ENCODE data around the gene ZBTB46.

Gene ZBTB46

GRCh38 chr20:63772781-63773518 lies 58.1 kb downstream of the ZBTB46 start:
- H3K27ac ChIP-seq (ENCODE audit: low read depth, low read length): no peak overlapping the region
- no peaks in the 10 kb centered on the region for H3K9me3 ChIP-seq (ENCODE audit: control insufficient read depth, insufficient read depth, low read length)
- H3K9ac ChIP-seq (ENCODE audit: low read depth, low read length): no peak overlapping the region
- H3K4me3 ChIP-seq (ENCODE audit: low read depth, low read length): no peak overlapping the region
- no peaks in the 10 kb centered on the region for H3K27me3 ChIP-seq (ENCODE audit: control insufficient read depth, insufficient read depth, low read length)
- H3K36me3 ChIP-seq (ENCODE audit: control insufficient read depth, insufficient read depth, low read length): peaks cover 6% of the 10 kb centered on the region; the same call in 1 of the 2 replicates
- peaks cover 5% of the 10 kb centered on the region for H3K4me1 ChIP-seq (ENCODE audit: control insufficient read depth, insufficient read depth, low read length)

DNA sequence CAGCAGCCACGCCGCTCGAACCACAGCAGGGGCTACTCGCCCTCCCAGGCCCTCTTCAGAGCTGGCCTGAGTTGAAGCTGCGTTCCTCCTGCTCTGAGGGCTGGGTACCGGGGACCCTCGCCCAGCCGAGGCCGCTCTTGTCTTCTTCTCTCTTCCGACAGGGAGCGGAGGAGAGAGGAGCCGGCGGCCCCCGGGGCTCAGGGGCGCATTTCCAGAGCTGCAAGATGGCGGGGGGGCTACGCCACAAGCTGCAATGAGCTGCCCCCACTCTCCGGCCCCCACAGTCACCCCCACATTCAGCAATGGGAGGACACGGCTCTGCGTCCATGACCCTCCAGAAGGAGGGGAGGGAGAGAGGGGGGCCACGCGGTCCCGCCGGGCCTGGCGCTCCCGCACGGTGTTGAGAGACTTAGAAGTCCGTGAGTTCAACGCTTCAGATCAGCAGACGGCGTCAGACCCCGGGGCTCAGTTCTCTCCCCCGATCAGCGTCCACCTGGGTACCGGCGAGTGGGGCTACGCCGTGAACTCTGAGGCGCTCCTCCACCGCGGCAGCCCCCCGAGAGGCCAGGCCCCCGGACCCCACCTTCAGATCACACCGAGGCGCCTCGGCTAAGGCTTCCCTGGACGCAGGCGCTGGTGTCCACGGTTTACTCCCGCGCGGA lies 59.9 kb downstream of the ZBTB46 start:
- Histone ChIP-seq H3K4me1 (ENCODE audit: control insufficient read depth, insufficient read depth, low read length) (peaks cover 5% of the 10 kb centered on the region), H3K9ac (ENCODE audit: low read depth, low read length) (no peak overlapping the region), H3K4me3 (ENCODE audit: low read depth, low read length) (no peak overlapping the region), H3K9me3 (ENCODE audit: control insufficient read depth, insufficient read depth, low read length) (no peaks in the 10 kb centered on the region), H3K36me3 (ENCODE audit: control insufficient read depth, insufficient read depth, low read length) (peaks cover 12% of the 10 kb centered on the region), H3K27me3 (ENCODE audit: control insufficient read depth, insufficient read depth, low read length) (no peaks in the 10 kb centered on the region), H3K27ac (ENCODE audit: low read depth, low read length) (no peak overlapping the region)

DNA sequence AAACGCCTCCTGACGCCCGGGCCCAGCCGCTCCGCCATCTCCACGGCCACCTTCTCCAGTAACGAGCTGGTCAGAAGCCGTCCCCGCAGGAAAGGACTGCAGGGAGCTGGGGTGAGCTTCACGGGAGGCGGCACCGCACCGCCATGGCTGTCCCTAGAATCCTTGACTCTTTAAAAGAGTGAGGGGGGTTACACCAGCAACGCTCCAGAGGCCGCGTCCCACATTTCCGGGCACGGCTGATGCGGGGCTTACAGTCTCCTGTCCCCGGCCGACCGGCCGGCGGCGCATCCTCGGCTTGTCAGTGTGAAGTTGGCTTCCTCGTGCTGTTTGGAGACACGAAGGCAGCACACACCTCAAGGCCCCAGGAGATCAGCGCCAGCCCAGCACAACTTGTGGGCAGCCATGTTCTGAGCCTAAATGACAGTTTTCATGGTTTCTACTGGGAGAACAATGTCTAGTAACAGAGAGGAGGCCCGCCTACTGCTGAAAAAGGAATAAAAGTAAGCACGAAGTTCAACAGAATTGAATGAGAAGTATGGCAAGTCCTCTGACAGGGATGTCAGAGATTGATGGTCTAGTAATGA lies 61.1 kb downstream of the ZBTB46 start:
- Histone ChIP-seq H3K27me3 (ENCODE audit: control insufficient read depth, insufficient read depth, low read length) (no peaks in the 10 kb centered on the region), H3K4me1 (ENCODE audit: control insufficient read depth, insufficient read depth, low read length) (no peaks in the 10 kb centered on the region), H3K27ac (ENCODE audit: low read depth, low read length) (no peak overlapping the region), H3K9me3 (ENCODE audit: control insufficient read depth, insufficient read depth, low read length) (no peaks in the 10 kb centered on the region), H3K9ac (ENCODE audit: low read depth, low read length) (no peak overlapping the region), H3K4me3 (ENCODE audit: low read depth, low read length) (no peak overlapping the region), H3K36me3 (ENCODE audit: control insufficient read depth, insufficient read depth, low read length) (peaks cover 14% of the 10 kb centered on the region)

- Histone ChIP-seq H3K4me1 (ENCODE audit: control insufficient read depth, insufficient read depth, low read length) (no peaks in the 10 kb centered on the region), H3K36me3 (ENCODE audit: control insufficient read depth, insufficient read depth, low read length) (peaks cover 15% of the 10 kb centered on the region), H3K27ac (ENCODE audit: low read depth, low read length) (no peak overlapping the region), H3K9ac (ENCODE audit: low read depth, low read length) (no peak overlapping the region), H3K4me3 (ENCODE audit: low read depth, low read length) (no peak overlapping the region), H3K27me3 (ENCODE audit: control insufficient read depth, insufficient read depth, low read length) (no peaks in the 10 kb centered on the region), H3K9me3 (ENCODE audit: control insufficient read depth, insufficient read depth, low read length) (no peaks in the 10 kb centered on the region)
Observed at GRCh38 chr20:63768591-63769515, 62.2 kb downstream of the ZBTB46 start.

DNA sequence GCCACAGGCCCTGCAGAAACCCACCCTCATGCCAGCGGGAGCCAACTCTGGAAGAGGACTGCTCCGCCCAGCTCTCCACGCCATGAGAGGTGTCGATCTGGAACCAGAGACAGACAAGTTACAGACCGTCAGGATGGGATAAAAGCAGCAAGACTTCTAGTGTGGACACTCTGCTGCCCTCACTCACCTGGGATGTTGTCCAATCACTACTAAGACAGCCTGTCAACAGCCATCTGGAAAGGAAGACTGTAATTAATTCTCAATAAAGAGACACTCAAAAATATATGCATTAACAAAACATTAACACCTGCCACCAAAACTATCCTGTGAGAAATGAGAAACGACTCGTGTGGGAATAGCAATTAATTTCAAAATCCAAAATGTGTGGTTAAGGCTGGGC lies 63.2 kb downstream of the ZBTB46 start:
- H3K9ac ChIP-seq (ENCODE audit: low read depth, low read length): no peak overlapping the region
- H3K4me1 ChIP-seq (ENCODE audit: control insufficient read depth, insufficient read depth, low read length): no peaks in the 10 kb centered on the region
- H3K9me3 ChIP-seq (ENCODE audit: control insufficient read depth, insufficient read depth, low read length): no peaks in the 10 kb centered on the region
- no peak overlapping the region for H3K4me3 ChIP-seq (ENCODE audit: low read depth, low read length)
- no peak overlapping the region for H3K27ac ChIP-seq (ENCODE audit: low read depth, low read length)
- peaks cover 15% of the 10 kb centered on the region for H3K36me3 ChIP-seq (ENCODE audit: control insufficient read depth, insufficient read depth, low read length)
- no peaks in the 10 kb centered on the region for H3K27me3 ChIP-seq (ENCODE audit: control insufficient read depth, insufficient read depth, low read length)

DNA sequence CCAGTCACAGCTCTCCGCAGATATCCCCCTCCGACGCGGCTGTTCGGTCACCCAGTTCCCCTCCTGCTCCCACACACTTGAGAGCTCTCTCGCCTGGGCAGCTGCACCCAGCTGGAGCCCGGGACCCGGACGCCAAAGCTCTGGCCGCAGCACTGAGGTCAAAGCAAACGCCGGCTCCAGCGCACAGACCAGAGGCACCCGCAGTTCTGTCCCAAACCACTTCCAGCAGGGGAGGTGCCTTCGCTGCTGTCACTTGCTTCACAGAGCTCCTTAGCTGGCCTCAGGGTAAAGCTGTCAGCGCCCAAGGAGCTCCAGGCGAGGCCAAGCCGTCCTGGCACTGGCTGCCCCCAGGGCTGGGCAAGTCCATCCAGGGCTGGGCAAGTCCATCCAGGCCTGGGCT lies 63.6 kb downstream of the ZBTB46 start:
- H3K27me3 ChIP-seq (ENCODE audit: control insufficient read depth, insufficient read depth, low read length): no peaks in the 10 kb centered on the region

DNA sequence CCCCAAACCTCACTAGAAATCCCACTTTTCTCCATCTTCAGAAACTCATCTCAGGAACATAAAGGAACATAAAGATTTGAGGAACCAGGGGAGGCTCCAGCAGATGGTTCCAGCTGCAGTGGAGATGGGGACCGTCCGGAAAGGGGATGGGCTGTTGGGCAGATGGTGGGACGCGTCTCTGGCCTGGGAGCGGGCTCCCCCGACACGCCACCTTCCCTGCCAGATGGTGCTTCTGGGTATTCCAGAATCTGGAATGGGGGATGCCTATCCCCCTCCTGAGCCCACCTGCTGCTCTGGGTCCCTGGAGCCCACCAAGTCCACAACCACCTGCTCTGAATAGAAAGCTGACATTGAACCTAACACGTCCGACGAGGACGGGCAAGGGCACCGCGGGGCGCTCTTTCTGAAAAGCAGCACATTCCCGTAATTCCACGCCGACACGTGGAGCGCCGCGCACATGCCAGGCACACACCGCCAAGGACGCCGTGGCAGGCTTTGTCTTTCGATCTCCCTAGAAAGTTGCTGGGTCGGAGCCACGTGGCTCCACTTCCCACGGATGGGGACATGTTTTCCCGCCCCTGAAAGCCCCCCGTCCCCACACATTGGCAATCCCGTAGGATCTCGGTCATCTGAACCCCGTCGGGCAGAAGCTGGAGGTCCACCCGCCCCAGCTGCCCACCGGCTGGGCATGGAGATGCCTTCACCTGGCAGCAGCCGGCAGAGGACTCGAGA lies 64.2 kb downstream of the ZBTB46 start:
- Histone ChIP-seq H3K27me3 (ENCODE audit: control insufficient read depth, insufficient read depth, low read length) (no peaks in the 10 kb centered on the region), H3K9ac (ENCODE audit: low read depth, low read length) (no peak overlapping the region), H3K4me3 (ENCODE audit: low read depth, low read length) (no peak overlapping the region), H3K4me1 (ENCODE audit: control insufficient read depth, insufficient read depth, low read length) (no peaks in the 10 kb centered on the region), H3K36me3 (ENCODE audit: control insufficient read depth, insufficient read depth, low read length) (peaks cover 15% of the 10 kb centered on the region), H3K27ac (ENCODE audit: low read depth, low read length) (no peak overlapping the region), H3K9me3 (ENCODE audit: control insufficient read depth, insufficient read depth, low read length) (no peaks in the 10 kb centered on the region)

More for the DNA sequence above, 63.6 kb downstream of the ZBTB46 start:
- Histone ChIP-seq H3K4me3 (ENCODE audit: low read depth, low read length) (no peak overlapping the region), H3K36me3 (ENCODE audit: control insufficient read depth, insufficient read depth, low read length) (peaks cover 15% of the 10 kb centered on the region), H3K27ac (ENCODE audit: low read depth, low read length) (no peak overlapping the region), H3K4me1 (ENCODE audit: control insufficient read depth, insufficient read depth, low read length) (no peaks in the 10 kb centered on the region), H3K9me3 (ENCODE audit: control insufficient read depth, insufficient read depth, low read length) (no peaks in the 10 kb centered on the region), H3K9ac (ENCODE audit: low read depth, low read length) (no peak overlapping the region)

DNA sequence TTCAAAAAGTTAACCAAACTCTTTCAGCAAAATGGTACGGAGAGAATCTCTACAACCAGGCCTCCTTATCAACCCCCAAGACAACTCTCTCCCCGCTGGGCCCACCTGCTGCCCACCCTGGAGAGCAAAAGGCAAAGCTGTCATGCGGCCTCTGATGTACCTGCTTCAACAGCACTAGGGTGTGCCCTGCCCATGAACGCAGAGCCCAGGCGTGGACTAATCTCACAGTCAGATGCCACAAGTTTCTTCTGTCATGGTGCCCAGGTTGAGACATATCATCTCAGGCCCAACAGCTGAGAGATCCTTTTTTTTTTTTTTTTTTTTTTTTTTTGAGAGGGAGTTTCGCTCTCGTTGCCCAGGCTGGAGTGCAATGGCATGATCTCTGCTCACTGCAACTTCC lies 65.2 kb downstream of the ZBTB46 start:
- Histone ChIP-seq H3K4me3 (ENCODE audit: low read depth, low read length) (no peak overlapping the region), H3K4me1 (ENCODE audit: control insufficient read depth, insufficient read depth, low read length) (no peaks in the 10 kb centered on the region), H3K9me3 (ENCODE audit: control insufficient read depth, insufficient read depth, low read length) (no peaks in the 10 kb centered on the region), H3K27ac (ENCODE audit: low read depth, low read length) (no peak overlapping the region), H3K27me3 (ENCODE audit: control insufficient read depth, insufficient read depth, low read length) (no peaks in the 10 kb centered on the region), H3K9ac (ENCODE audit: low read depth, low read length) (no peak overlapping the region), H3K36me3 (ENCODE audit: control insufficient read depth, insufficient read depth, low read length) (peaks cover 15% of the 10 kb centered on the region)

DNA sequence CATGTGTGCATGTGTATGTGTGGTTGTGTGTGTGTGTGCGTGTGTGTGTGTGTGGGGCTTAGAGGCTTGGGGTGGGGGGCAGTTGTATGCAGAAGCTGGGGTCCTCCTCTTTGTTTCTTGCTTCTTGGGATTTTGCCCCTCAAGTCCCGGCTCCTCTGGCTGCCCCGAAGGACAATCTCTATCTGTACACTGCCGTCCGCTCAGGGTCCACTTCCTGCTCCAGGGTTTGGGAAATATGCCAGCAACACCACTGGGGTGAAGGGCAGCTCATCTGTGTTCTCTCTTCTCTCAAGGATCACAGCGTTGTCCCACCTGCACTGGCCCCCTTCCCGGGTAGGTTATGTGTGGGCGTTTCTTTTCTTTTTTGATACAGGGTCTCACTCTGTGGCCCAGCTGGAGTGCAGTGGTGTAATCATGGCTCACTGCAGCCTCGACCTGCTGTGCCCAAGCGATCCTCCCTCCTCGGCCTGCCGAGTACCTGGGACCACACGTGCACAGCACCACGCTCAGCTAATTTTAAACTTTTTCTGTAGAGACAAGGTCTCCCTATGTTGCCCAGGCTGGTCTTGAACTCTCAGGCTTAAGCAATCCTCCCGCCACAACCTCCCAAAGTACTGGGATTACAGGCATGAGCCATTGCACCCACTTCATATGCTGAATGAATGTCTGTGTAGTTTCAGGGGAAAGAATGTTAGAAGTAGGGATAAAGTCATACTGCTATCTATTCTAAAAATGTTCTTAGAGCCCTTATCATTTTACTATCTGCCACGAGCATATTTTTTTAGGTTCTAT lies 65.8 kb downstream of the ZBTB46 start:
- no peaks in the 10 kb centered on the region for H3K27me3 ChIP-seq (ENCODE audit: control insufficient read depth, insufficient read depth, low read length)
- peaks cover 15% of the 10 kb centered on the region for H3K36me3 ChIP-seq (ENCODE audit: control insufficient read depth, insufficient read depth, low read length)
- H3K9ac ChIP-seq (ENCODE audit: low read depth, low read length): no peak overlapping the region
- H3K27ac ChIP-seq (ENCODE audit: low read depth, low read length): no peak overlapping the region
- H3K9me3 ChIP-seq (ENCODE audit: control insufficient read depth, insufficient read depth, low read length): no peaks in the 10 kb centered on the region
- H3K4me1 ChIP-seq (ENCODE audit: control insufficient read depth, insufficient read depth, low read length): no peaks in the 10 kb centered on the region
- no peak overlapping the region for H3K4me3 ChIP-seq (ENCODE audit: low read depth, low read length)
